Aorta (tissue), 5 donors: Measurements from ENCODE around the gene CMC1. TPM values are rescaled to one million over a fixed set of nuclear protein-coding genes. Genes with fewer than 3 reads are reported as not detected.
"Not testable (repeated sequence)": the region's sequence is repeated elsewhere in the genome, so short reads cannot be mapped to it uniquely, and the experiment has no call there.

ENCODE experiments used
- ATAC-seq: fragments of 200-7000 bp; cut with Tn5 transposase; one replicate; pipeline ENCODE4 v1.9.1; 2022; ENCODE audit warnings: moderate library complexity; ENCODE audit not compliant: low FRiP score
- DNase-seq, 2 donors: peaks; one replicate each; pipeline ENCODE4 v3.0.0-alpha.2; 2020
- H3K27ac ChIP-seq, 2 donors: one replicate each; pipeline ENCODE4 v1.5.1; 2013; ENCODE audit warnings: low read length in 2 of 2, mild to moderate bottlenecking in 2 of 2, moderate library complexity in 2 of 2, control low read depth in 1 of 2, inconsistent platforms in 1 of 2, low read depth in 1 of 2
- H3K27me3 ChIP-seq, 2 donors: one replicate each; pipeline ENCODE4 v1.6.1; 2013; ENCODE audit warnings: control low read depth in 1 of 2, low read length in 1 of 2, mild to moderate bottlenecking in 1 of 2, moderate library complexity in 1 of 2; ENCODE audit not compliant: insufficient read depth in 2 of 2, control insufficient read depth in 1 of 2
- H3K36me3 ChIP-seq, 2 donors: one replicate each; pipeline ENCODE4 v1.6.1; 2013; ENCODE audit warnings: control low read depth in 1 of 2, low read length in 1 of 2, mild to moderate bottlenecking in 1 of 2; ENCODE audit not compliant: insufficient read depth in 2 of 2, control insufficient read depth in 1 of 2
- H3K4me1 ChIP-seq, 2 donors: one replicate each; pipeline ENCODE4 v1.6.1; 2013; ENCODE audit warnings: low read length in 2 of 2, control low read depth in 1 of 2, mild to moderate bottlenecking in 1 of 2, moderate library complexity in 1 of 2; ENCODE audit not compliant: insufficient read depth in 2 of 2, control insufficient read depth in 1 of 2
- H3K4me3 ChIP-seq, 2 donors: one replicate each; pipeline ENCODE4 v1.5.1; 2013; ENCODE audit warnings: low read length in 2 of 2, control low read depth in 1 of 2, mild to moderate bottlenecking in 1 of 2
- H3K9me3 ChIP-seq: one replicate; pipeline ENCODE4 v1.6.1; 2013; ENCODE audit warnings: mild to moderate bottlenecking, low read length; ENCODE audit not compliant: control insufficient read depth
- WGBS, 2 donors: extraction: QIAGEN DNeasy Blood & Tissue Kit; methylation state at CpG; one replicate each; pipeline ENCODE4 v1.1.7; 2013; 5-methylcytosine and 5-hydroxymethylcytosine counted together
- intact Hi-C, 2 donors: fragments of 100-400 bp; cut with DNase I; formaldehyde crosslinking; loops; one replicate each; pipeline versions ENCODE4 v1.14.2 to v1.15.0; 2022
- long read RNA-seq, 2 donors: library from polyadenylated mRNA; unstranded; transcript quantifications; one replicate each; pipeline ENCODE4 v2.0.0, GENCODE V29; 2020 to 2021
- polyA plus RNA-seq, 2 donors: library from polyadenylated mRNA; stranded (reverse); fragments of 200-250 nt; gene quantifications; one replicate each; pipeline ENCODE4 v1.2.3, GENCODE V29; 2013
- total RNA-seq, 2 donors: library from RNA; stranded (reverse); fragmentation: NEBNext Ultra II Directional; extraction: Animal tissue kit (Norgen Biotek cat#: 25700); gene quantifications; one replicate each; pipeline ENCODE4 v1.2.1, GENCODE V29; 2021
- donor health status: healthy with polysubstance abuse.
- donor health status: Bipolar disorder and iron deficiency.
- donor health status: DM: no; HTN: no; CAD: no.
- donor health status: DM: no; HTN: no; CAD: no.
- donor health status: DM: yes; HTN: yes; CAD: no.

The CMC1 gene, protein sequence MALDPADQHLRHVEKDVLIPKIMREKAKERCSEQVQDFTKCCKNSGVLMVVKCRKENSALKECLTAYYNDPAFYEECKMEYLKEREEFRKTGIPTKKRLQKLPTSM
- total RNA-seq: 10 to 100 TPM; 16.0 to 16.4 TPM
- 10 to 100 TPM; 23.7 to 69.9 TPM for polyA plus RNA-seq
- long read RNA-seq, donor 1, full-length matches to known transcripts: 4 of 8 reads
- long read RNA-seq, donor 1, partial matches to known transcripts: 0 of 8 reads
- long read RNA-seq, donor 1, other reads (novel, unspliced or antisense): 4 of 8 reads
- long read RNA-seq, donor 2, full-length matches to known transcripts: 4 of 8 reads
- long read RNA-seq, donor 2, partial matches to known transcripts: 0 of 8 reads
- long read RNA-seq, donor 2, other reads (novel, unspliced or antisense): 4 of 8 reads

DNA sequence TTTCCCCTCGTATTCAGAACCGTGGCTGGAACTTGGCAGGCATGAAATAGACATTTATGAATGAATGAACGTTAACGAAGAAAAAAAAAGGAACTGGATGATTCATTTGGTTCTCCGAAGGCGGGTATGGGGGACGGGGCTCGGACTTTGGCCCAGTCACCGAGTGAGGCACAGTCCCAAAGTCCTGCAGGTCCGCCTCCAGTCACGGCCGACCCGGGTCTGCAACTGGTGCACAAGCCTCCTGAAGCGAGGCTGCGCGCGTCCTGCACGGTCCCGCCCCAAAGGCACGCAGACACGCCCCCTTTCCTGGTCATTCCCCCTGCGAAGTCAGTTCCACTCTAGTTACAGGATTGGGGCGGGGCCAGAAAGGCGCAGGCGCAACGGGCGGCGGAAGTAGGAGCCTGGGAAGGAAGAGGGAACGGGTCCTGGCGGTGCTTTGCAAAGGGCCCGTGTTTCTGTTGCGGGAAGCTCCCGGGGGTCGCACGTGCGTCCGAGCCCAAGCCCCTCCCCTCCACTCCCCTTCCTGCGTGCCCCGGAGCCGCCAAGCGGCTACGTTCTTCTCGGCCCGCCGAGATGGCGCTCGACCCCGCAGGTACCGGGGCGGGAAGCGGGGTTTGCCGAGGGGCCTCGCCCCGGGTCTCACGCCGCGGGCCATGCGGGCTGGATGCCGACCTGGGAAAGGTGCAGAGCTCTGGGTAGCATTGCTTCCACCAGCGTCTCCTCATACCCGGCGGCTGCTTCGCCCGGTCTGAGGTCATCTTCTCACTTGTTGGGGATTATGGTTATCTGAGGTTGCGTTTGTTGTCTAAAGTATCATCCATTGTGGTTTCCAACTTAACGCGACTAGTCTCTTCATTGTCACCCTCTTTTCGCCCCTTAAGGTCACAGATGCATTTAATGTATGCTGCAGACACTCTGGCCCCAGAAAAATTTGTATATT is at the start of gene CMC1:
Gene CMC1 (plus strand): TSS at position 399 of the 940 bp plus-strand sequence. CDS start 175 bp downstream, at position 574.
- Histone ChIP-seq H3K9me3 (no peaks in the 10 kb centered on the region), H3K4me3 (peak within 1 kb of the TSS; percentile 73 to 89), H3K27me3 (no peaks in the 10 kb centered on the region), H3K4me1 (no peaks in the 10 kb centered on the region), H3K27ac (peak within 1 kb of the TSS in 1 of 2 donors; percentile 47), H3K36me3 (no peaks in the 10 kb centered on the region)
- intact Hi-C loops: no loop called here
- DNase-seq (peak; percentile 99 to 100), ATAC-seq (peak; percentile 99)
- WGBS, 2 donors: 0 to 1% methylated on average over 68 of the region's 68 CpGs

DNA sequence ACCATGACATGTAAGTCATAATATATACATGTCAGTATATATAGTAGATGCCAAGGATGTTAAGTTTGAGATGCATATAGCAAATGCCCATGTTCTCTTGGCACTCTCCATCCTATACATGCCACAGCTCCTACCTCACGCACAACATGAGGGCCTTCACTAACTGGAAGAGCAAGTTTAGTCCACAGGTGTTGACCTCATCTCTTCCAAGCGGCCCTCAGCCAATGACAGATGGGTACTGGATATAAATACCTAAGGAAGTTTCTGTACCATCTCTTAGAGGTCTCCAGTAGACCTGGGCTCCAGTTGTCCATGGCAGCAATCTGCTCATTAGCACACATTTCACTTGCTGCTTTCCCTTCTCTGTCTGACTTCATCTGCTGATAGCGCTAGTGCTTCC is 43.3 kb upstream of the CMC1 start:
- WGBS, 2 donors: 92 to 95% methylated on average over 3 of the region's 3 CpGs
- Histone ChIP-seq H3K27ac (no peak overlapping the region), H3K9me3 (no peaks in the 10 kb centered on the region), H3K36me3 (no peaks in the 10 kb centered on the region), H3K4me3 (no peak overlapping the region), H3K27me3 (no peaks in the 10 kb centered on the region), H3K4me1 (no peaks in the 10 kb centered on the region)
- intact Hi-C loops: no loop called here
- ATAC-seq: no peak
- DNase-seq: no peak

DNA sequence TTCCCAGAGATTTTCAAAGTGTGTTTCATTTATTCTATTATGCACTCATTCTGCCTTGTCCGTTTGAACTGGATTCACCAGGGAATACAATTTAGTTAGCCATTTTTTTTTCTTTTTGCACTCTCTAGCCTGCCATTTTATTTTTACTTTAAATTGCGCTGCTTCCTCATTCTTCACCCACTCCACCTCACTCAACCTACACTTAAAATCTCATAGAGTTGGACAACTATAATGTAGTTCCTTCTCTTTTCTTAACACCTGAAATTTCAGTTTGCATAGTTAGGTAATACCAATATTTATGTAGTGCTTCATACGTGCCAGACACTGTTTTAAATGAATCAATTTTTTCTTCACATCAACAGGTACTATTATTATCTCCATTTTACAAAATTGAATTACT is 42.4 kb upstream of the CMC1 start:
- ATAC-seq (no peak), DNase-seq (no peak)
- 79 to 83% methylated on average over 3 of the region's 3 CpGs for WGBS, 2 donors
- Histone ChIP-seq H3K27ac (no peak overlapping the region), H3K27me3 (no peaks in the 10 kb centered on the region), H3K4me1 (no peaks in the 10 kb centered on the region), H3K4me3 (no peak overlapping the region), H3K9me3 (no peaks in the 10 kb centered on the region), H3K36me3 (no peaks in the 10 kb centered on the region)
- intact Hi-C loops: no loop called here

DNA sequence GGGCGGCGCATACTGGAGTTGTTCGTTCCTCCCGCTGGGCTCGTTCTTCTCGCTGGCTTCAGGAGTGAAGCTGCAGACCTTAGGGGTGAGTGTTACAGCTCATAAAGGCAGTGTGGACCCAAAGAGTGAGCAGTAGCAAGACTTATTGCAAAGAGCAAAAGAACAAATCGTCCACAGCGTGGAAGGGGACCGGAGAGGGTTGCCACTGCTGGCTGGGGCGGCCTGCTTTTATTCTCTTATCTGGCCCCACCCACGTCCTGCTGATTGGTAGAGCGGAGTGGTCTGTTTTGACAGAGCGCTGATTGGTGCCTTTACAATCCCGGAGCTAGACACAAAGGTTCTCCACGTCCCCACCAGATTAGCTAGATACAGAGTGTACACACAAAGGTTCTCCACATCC is 41.8 kb upstream of the CMC1 start:
- intact Hi-C loops, ATAC-seq, H3K9me3 ChIP-seq, H3K27ac ChIP-seq, H3K4me3 ChIP-seq, H3K27me3 ChIP-seq, H3K4me1 ChIP-seq, DNase-seq, H3K36me3 ChIP-seq: not testable (repeated sequence)
- 96% methylated on average over 15 of the region's 15 CpGs for WGBS, 2 donors

DNA sequence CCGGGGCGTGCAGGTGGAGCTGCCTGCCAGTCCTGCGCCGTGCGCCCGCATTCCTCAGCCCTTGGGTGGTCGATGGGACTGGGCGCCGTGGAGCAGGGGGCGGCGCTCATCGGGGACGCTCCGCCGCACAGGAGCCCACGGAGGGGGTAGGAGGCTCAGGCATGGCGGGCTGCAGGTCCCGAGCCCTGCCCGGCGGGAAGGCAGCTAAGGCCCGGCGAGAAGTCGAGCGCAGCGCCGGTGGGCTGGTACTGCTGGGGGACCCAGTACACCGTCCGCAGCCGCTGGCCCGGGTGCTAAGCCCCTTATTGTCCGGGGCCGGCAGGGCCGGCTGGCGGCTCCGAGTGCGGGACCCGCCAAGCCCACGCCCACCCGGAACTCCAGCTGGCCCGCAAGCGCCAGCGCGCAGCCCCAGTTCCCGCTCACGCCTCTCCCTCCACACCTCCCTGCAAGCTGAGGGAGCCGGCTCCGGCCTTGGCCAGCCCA is 41.0 kb upstream of the CMC1 start:
- H3K36me3 ChIP-seq, H3K4me1 ChIP-seq, H3K9me3 ChIP-seq, H3K27ac ChIP-seq, H3K27me3 ChIP-seq, H3K4me3 ChIP-seq, intact Hi-C loops, ATAC-seq: not testable (repeated sequence)
- WGBS, 2 donors: 69 to 74% methylated on average over 46 to 47 of the region's 47 CpGs
- DNase-seq: peak; percentile 26 to 73

DNA sequence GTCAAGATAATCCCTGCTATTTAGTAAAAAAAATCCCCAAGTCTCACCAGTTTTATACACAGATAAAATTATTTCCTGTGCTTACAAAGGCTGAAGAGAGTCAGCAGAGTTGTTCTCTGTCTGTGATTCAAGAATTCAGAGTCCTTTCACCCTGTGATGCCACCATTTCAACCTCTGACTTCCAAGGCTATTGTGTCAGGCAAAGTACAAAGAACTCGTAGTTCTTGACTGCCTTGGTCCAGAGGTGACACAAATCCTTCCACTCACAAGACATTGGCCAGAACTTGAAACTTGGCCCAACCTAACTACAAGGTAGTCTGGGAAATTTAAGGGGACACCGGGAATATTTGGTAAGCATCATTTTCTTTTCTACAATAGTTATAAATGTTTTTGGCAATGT is 34.9 kb upstream of the CMC1 start:
- WGBS, 2 donors: 25 to 48% methylated on average over 2 of the region's 2 CpGs
- ATAC-seq (no peak), DNase-seq (no peak)
- H3K27me3 ChIP-seq: no peaks in the 10 kb centered on the region
- H3K4me3 ChIP-seq: no peak overlapping the region
- intact Hi-C loops: no loop called here
- no peaks in the 10 kb centered on the region for H3K9me3 ChIP-seq
- H3K27ac ChIP-seq: no peak overlapping the region
- H3K4me1 ChIP-seq: no peaks in the 10 kb centered on the region
- H3K36me3 ChIP-seq: no peaks in the 10 kb centered on the region

DNA sequence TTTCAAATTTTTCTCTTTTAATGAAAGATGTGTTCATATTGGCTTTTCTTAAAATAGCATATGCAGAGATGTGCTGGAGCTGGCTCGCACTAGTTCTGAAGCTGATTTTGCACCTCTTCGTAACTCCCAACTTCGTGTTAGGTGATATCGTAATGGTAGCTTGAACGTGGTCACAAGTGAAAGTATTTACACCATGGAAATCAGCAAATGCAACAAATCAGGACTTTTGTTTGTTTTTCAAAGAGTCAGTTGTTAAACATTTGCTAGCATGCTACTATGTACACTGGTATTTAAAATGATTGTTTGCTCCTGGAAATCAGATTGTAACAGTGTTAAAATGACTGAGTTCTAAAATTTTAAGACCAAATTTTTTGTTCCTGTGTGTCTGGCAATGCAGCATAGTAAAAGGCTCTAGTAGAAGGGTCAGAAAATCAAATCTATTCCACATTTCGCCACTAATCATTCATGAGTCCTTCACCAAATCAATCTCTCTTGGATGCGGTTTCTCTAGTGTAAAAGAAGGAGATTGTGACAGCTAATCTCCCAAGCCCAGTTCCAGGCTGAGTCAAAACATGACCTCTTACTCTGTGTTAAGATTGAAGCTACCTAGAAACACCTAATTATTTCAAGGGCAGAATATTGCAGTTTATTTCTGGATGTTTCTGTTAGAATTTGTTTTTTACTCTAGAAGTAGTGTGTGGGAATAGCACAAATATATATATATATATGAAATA is 34.3 kb upstream of the CMC1 start:
- Histone ChIP-seq H3K9me3 (no peaks in the 10 kb centered on the region), H3K4me1 (no peaks in the 10 kb centered on the region), H3K27me3 (no peaks in the 10 kb centered on the region), H3K4me3 (no peak overlapping the region), H3K27ac (no peak overlapping the region), H3K36me3 (no peaks in the 10 kb centered on the region)
- intact Hi-C loops: no loop called here
- ATAC-seq (no peak), DNase-seq (no peak)
- WGBS, 2 donors: 90 to 93% methylated on average over 7 of the region's 7 CpGs

DNA sequence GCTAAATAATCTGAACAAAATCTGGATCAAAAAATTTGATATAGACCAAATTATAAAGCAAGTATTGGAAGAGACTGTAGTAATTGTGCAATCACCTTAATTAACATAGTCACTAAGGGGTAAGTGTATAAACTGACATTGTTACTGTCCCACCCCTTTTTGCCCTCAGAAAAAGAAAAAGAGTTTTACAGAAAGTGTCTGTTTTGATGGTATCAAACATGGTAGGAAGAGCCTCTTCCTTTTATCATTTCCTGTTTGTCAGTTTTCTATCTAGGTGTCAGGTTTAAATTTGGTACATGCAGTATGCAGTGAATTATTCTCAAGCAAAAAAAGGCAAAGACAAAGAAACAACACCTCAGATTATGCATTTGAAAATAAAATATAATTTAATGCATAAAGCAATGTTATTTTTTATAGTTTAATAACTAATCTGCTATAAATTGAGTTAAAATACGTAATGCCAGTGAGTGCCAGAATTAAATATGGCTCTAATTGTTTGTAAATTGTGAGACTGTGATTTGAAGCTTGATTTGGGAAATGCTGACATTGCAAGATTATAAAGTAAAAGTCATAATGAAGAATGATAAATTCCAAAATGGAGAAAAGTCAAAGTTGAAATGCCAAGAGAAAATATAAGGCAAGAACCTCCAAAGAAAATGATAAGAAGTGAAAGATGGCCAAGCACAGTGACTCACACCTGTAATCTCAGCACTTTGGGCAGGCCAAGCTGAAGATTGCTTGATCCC is 30.3 kb upstream of the CMC1 start:
- Histone ChIP-seq H3K4me1 (no peaks in the 10 kb centered on the region), H3K9me3 (peaks cover 5% of the 10 kb centered on the region), H3K36me3 (no peaks in the 10 kb centered on the region), H3K27ac (no peak overlapping the region), H3K4me3 (no peak overlapping the region), H3K27me3 (no peaks in the 10 kb centered on the region)
- no peak for DNase-seq
- intact Hi-C loops: no loop called here
- WGBS, 2 donors: 91 to 92% methylated on average over 1 of the region's 1 CpG
- no peak for ATAC-seq
